SK-N-MC (cell line): Measurements from ENCODE around the gene GMDS.

Source experiments
- DNase-seq: peaks from one replicate; pipeline ENCODE4 v3.0.0-alpha.2; 2011; ENCODE audit warnings: low read depth, low spot score
- H3K27ac ChIP-seq: fragments of 200-600 bp; sonication (generic); 2 replicates; pipeline ENCODE4 v1.5.1; 2016; ENCODE audit warnings: mixed run types
- H3K36me3 ChIP-seq: fragments of 200-600 bp; sonication (generic); 2 replicates; pipeline ENCODE4 v1.6.1; 2017; ENCODE audit warnings: antibody characterized with exemption, low read length, mixed read lengths; ENCODE audit not compliant: insufficient read depth
- H3K4me3 ChIP-seq: fragments of 200-600 bp; sonication (generic); 2 replicates; pipeline ENCODE4 v1.5.1; 2016
- H3K9ac ChIP-seq: fragments of 200-600 bp; sonication (generic); 2 replicates; pipeline ENCODE4 v1.8.0; 2017; ENCODE audit warnings: mixed run types, mixed read lengths; ENCODE audit not compliant: insufficient read length
- H3K9me3 ChIP-seq: fragments of 200-600 bp; sonication (generic); 2 replicates; pipeline ENCODE4 v1.6.1; 2017; ENCODE audit warnings: low read depth, mild to moderate bottlenecking, antibody characterized with exemption, low read length, moderate library complexity, mixed read lengths
- EZH2 ChIP-seq: fragments of 200-600 bp; sonication (generic); IDR thresholded peaks from one replicate; pipeline ENCODE4 v1.6.1; 2017; ENCODE audit warnings: antibody characterized with exemption
- FOXP2 ChIP-seq: optimal IDR thresholded peaks from 2 replicates; pipeline ENCODE3; 2011; ENCODE audit warnings: mild to moderate bottlenecking, moderate library complexity; ENCODE audit not compliant: insufficient read depth; ENCODE audit errors: extremely low read length, control extremely low read depth
- POLR2AphosphoS5 ChIP-seq: IDR thresholded peaks from 2 replicates; pipeline ENCODE4 v1.6.1; 2012; ENCODE audit warnings: mild to moderate bottlenecking, low read depth, low read length, borderline replicate concordance

GMDS gene

GRCh38 chr6:2108700-2109306 is 136.6 kb downstream of the GMDS start:
- no peak overlapping the region for H3K27ac ChIP-seq
- H3K4me3 ChIP-seq: no peak overlapping the region
- no peaks in the 10 kb centered on the region for H3K9me3 ChIP-seq
- no peak overlapping the region for H3K9ac ChIP-seq
- no peaks in the 10 kb centered on the region for H3K36me3 ChIP-seq
- TF ChIP-seq POLR2AphosphoS5 (no peak), FOXP2 (no peak), EZH2 (no peak)
- DNase-seq: no peak

GRCh38 chr6:2104524-2104880 is 140.9 kb downstream of the GMDS start:
- Histone ChIP-seq H3K9ac (no peak overlapping the region), H3K36me3 (no peaks in the 10 kb centered on the region), H3K4me3 (no peak overlapping the region), H3K9me3 (no peaks in the 10 kb centered on the region), H3K27ac (no peak overlapping the region)
- no peak for DNase-seq
- TF ChIP-seq POLR2AphosphoS5 (no peak), FOXP2 (no peak), EZH2 (no peak)

- no peak overlapping the region for H3K4me3 ChIP-seq
- no peak for DNase-seq
- no peak overlapping the region for H3K9ac ChIP-seq
- no peaks in the 10 kb centered on the region for H3K9me3 ChIP-seq
- H3K27ac ChIP-seq: no peak overlapping the region
- H3K36me3 ChIP-seq: no peaks in the 10 kb centered on the region
- no peak for TF ChIP-seq POLR2AphosphoS5
- no peak for TF ChIP-seq FOXP2
These were observed 141.5 kb downstream of the GMDS start for GRCh38 chr6:2103765-2104523.

- H3K27ac ChIP-seq: no peak overlapping the region
- H3K4me3 ChIP-seq: no peak overlapping the region
- no peaks in the 10 kb centered on the region for H3K9me3 ChIP-seq
- H3K9ac ChIP-seq: no peak overlapping the region
- DNase-seq: no peak
- H3K36me3 ChIP-seq: no peaks in the 10 kb centered on the region
- TF ChIP-seq FOXP2 (no peak), POLR2AphosphoS5 (no peak), EZH2 (no peak)
These were observed 142.4 kb downstream of the GMDS start for GRCh38 chr6:2102966-2103365.

- Histone ChIP-seq H3K27ac (no peak overlapping the region), H3K4me3 (no peak overlapping the region), H3K9me3 (no peaks in the 10 kb centered on the region), H3K36me3 (no peaks in the 10 kb centered on the region), H3K9ac (no peak overlapping the region)
- DNase-seq: no peak
- TF ChIP-seq FOXP2 (no peak), EZH2 (no peak), POLR2AphosphoS5 (no peak)
These were observed 143.0 kb downstream of the GMDS start for GRCh38 chr6:2102316-2102883.

GRCh38 chr6:2101213-2101612 is 144.2 kb downstream of the GMDS start:
- no peak for TF ChIP-seq FOXP2
- TF ChIP-seq EZH2: no peak
- no peak for TF ChIP-seq POLR2AphosphoS5
- Histone ChIP-seq H3K27ac (no peak overlapping the region), H3K9ac (no peak overlapping the region), H3K4me3 (no peak overlapping the region), H3K9me3 (no peaks in the 10 kb centered on the region), H3K36me3 (no peaks in the 10 kb centered on the region)
- no peak for DNase-seq

- Histone ChIP-seq H3K9me3 (no peaks in the 10 kb centered on the region), H3K36me3 (no peaks in the 10 kb centered on the region), H3K4me3 (no peak overlapping the region), H3K27ac (no peak overlapping the region), H3K9ac (no peak overlapping the region)
- TF ChIP-seq EZH2 (no peak), FOXP2 (no peak), POLR2AphosphoS5 (no peak)
- no peak for DNase-seq
These were observed 145.5 kb downstream of the GMDS start for GRCh38 chr6:2099870-2100269.

GRCh38 chr6:2097464-2097863 is 147.9 kb downstream of the GMDS start:
- H3K27ac ChIP-seq: no peak overlapping the region
- TF ChIP-seq FOXP2: no peak
- no peak for TF ChIP-seq POLR2AphosphoS5
- TF ChIP-seq EZH2: no peak
- H3K36me3 ChIP-seq: no peaks in the 10 kb centered on the region
- no peak for DNase-seq
- H3K9me3 ChIP-seq: no peaks in the 10 kb centered on the region
- no peak overlapping the region for H3K9ac ChIP-seq
- no peak overlapping the region for H3K4me3 ChIP-seq
